Subcutaneous adipose tissue (tissue), 4 donors: Measurements from ENCODE around the gene TMEM218. TPM values are rescaled to one million over a fixed set of nuclear protein-coding genes. Genes with fewer than 3 reads are reported as not detected.

ENCODE experiments used
- CTCF ChIP-seq: fragments of 450-650 bp; IDR thresholded peaks from one replicate; pipeline ENCODE4 v1.5.1; 2016; ENCODE audit warnings: low read depth, mild to moderate bottlenecking, control low read depth, antibody characterized with exemption, moderate library complexity
- total RNA-seq, 4 donors: library from RNA; depleted of rRNA; stranded (reverse); fragments of >200 nt; gene quantifications; one replicate each; pipeline ENCODE4 v1.1.0, GENCODE V29; 2016

TMEM218 gene
- total RNA-seq, 4 donors from 2014 or later = 15.6 to 34.1 (median 30.8) TPM

- no peak for TF ChIP-seq CTCF
These were observed 27.9 kb downstream of the TMEM218 start for GRCh38 chr11:125083312-125084056.

- TF ChIP-seq CTCF = no peak
These were observed 28.7 kb downstream of the TMEM218 start for GRCh38 chr11:125082611-125083311.

GRCh38 chr11:125082040-125082439 lies 29.4 kb downstream of the TMEM218 start:
- TF ChIP-seq CTCF = no peak

- TF ChIP-seq CTCF = no peak
These were observed 30.2 kb downstream of the TMEM218 start for GRCh38 chr11:125081098-125081798.

- no peak for TF ChIP-seq CTCF
These were observed 30.9 kb downstream of the TMEM218 start for GRCh38 chr11:125080531-125080911.

- no peak for TF ChIP-seq CTCF
These were observed 31.4 kb downstream of the TMEM218 start for GRCh38 chr11:125079878-125080530.
